ENCODE data around the gene ARFGAP1.

The ARFGAP1 gene

GRCh38 chr20:63287697-63288580 is 15.3 kb downstream of the ARFGAP1 start:
- Histone ChIP-seq H3K4me2 (peak overlapping the region; percentile 57), H3K4me1 (peaks cover 100% of the 10 kb centered on the region), H4K20me1 (peaks cover 57% of the 10 kb centered on the region), H3K9ac (no peak overlapping the region), H3K4me3 (no peak overlapping the region), H3K36me3 (peaks cover 59% of the 10 kb centered on the region), H3K27me3 (no peaks in the 10 kb centered on the region), H3K9me3 (no peaks in the 10 kb centered on the region), H3K27ac (0 out of 2 replicates have a peak overlapping the region, but pooled peaks have one; percentile 58)
- TF ChIP-seq Cebpa-rat (IDR thresholded peaks at IDR 0.05), result no peak

- H3K9ac ChIP-seq, result 0 out of 2 replicates have a peak overlapping the region, but pooled peaks have one; percentile 31
- TF ChIP-seq Cebpa-rat (IDR thresholded peaks at IDR 0.05), result no peak
- H3K4me3 ChIP-seq, result no peak overlapping the region
- no peaks in the 10 kb centered on the region for H3K27me3 ChIP-seq
- H3K27ac ChIP-seq, result no peak overlapping the region
- peaks cover 98% of the 10 kb centered on the region for H3K4me1 ChIP-seq
- peaks cover 57% of the 10 kb centered on the region for H4K20me1 ChIP-seq
- H3K9me3 ChIP-seq, result no peaks in the 10 kb centered on the region
- H3K36me3 ChIP-seq, result peaks cover 52% of the 10 kb centered on the region
- H3K4me2 ChIP-seq, result peak overlapping the region; percentile 57
Observed at GRCh38 chr20:63288581-63289251, 16.1 kb downstream of the ARFGAP1 start.

GRCh38 chr20:63289311-63290135 is 16.9 kb downstream of the ARFGAP1 start:
- Histone ChIP-seq H3K27me3 (peaks cover 4% of the 10 kb centered on the region), H3K4me1 (peaks cover 90% of the 10 kb centered on the region), H3K27ac (no peak overlapping the region), H3K4me3 (no peak overlapping the region), H3K36me3 (peaks cover 52% of the 10 kb centered on the region), H3K4me2 (peak overlapping the region; percentile 57; the same call in 1 of the 2 replicates), H3K9ac (0 out of 2 replicates have a peak overlapping the region, but pooled peaks have one; percentile 31), H4K20me1 (peaks cover 57% of the 10 kb centered on the region), H3K9me3 (no peaks in the 10 kb centered on the region)
- TF ChIP-seq Cebpa-rat (IDR thresholded peaks at IDR 0.05), result no peak

- H3K4me2 ChIP-seq, result peak overlapping the region; percentile 47
- peaks cover 89% of the 10 kb centered on the region for H3K4me1 ChIP-seq
- no peak overlapping the region for H3K4me3 ChIP-seq
- peak overlapping the region; percentile 56 for H3K27ac ChIP-seq
- TF ChIP-seq Cebpa-rat (IDR thresholded peaks at IDR 0.05), result no peak
- peaks cover 11% of the 10 kb centered on the region for H3K27me3 ChIP-seq
- no peaks in the 10 kb centered on the region for H3K9me3 ChIP-seq
- H4K20me1 ChIP-seq, result peaks cover 62% of the 10 kb centered on the region
- H3K9ac ChIP-seq, result no peak overlapping the region
- peaks cover 52% of the 10 kb centered on the region for H3K36me3 ChIP-seq
Observed at GRCh38 chr20:63290136-63290676, 17.6 kb downstream of the ARFGAP1 start.

- Histone ChIP-seq H3K9ac (no peak overlapping the region), H3K27me3 (peaks cover 18% of the 10 kb centered on the region), H3K4me2 (peak overlapping the region; percentile 47), H4K20me1 (peaks cover 65% of the 10 kb centered on the region), H3K27ac (peak overlapping the region; percentile 56), H3K9me3 (no peaks in the 10 kb centered on the region), H3K4me1 (peaks cover 89% of the 10 kb centered on the region), H3K36me3 (peaks cover 46% of the 10 kb centered on the region), H3K4me3 (no peak overlapping the region)
- TF ChIP-seq Cebpa-rat (IDR thresholded peaks at IDR 0.05), result no peak
Observed at GRCh38 chr20:63290677-63291472, 18.3 kb downstream of the ARFGAP1 start.

- Histone ChIP-seq H4K20me1 (peaks cover 62% of the 10 kb centered on the region), H3K9me3 (no peaks in the 10 kb centered on the region), H3K4me2 (peak overlapping the region; percentile 47), H3K27ac (peak overlapping the region; percentile 46; the same call in 1 of the 2 replicates), H3K36me3 (peaks cover 39% of the 10 kb centered on the region), H3K4me1 (peaks cover 89% of the 10 kb centered on the region), H3K4me3 (no peak overlapping the region), H3K27me3 (peaks cover 27% of the 10 kb centered on the region), H3K9ac (no peak overlapping the region)
- TF ChIP-seq Cebpa-rat (IDR thresholded peaks at IDR 0.05), result no peak
Observed at GRCh38 chr20:63291811-63292210, 19.2 kb downstream of the ARFGAP1 start.

DNA sequence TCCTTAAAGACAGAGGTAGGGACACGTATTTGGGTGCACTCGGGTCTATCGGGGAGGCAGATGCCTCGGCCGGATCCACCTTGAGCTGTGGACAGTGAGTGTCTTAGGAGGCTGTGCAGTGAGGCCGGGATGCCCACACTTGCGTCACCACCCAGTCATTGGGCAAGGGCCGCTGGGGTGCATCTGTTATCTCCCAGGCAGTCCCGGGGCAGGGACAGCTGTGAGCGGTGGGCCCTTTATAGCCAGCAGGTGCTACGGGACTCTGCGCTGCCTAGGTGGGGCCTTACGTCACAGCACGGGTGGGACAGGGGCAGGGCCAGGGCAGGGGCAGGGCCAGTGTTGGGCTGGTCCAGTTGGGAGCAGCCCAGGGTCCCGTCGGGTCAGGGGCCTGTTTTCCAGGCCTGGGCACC is 19.7 kb downstream of the ARFGAP1 start:
- H3K4me1 ChIP-seq, result peaks cover 89% of the 10 kb centered on the region
- peaks cover 62% of the 10 kb centered on the region for H4K20me1 ChIP-seq
- TF ChIP-seq Cebpa-rat (IDR thresholded peaks at IDR 0.05), result no peak
- H3K9ac ChIP-seq, result no peak overlapping the region
- H3K4me2 ChIP-seq, result peak overlapping the region; percentile 47
- H3K36me3 ChIP-seq, result peaks cover 34% of the 10 kb centered on the region
- H3K27me3 ChIP-seq, result peaks cover 32% of the 10 kb centered on the region
- no peaks in the 10 kb centered on the region for H3K9me3 ChIP-seq
- peak overlapping the region; percentile 46; the same call in 1 of the 2 replicates for H3K27ac ChIP-seq
- H3K4me3 ChIP-seq, result no peak overlapping the region

- peaks cover 34% of the 10 kb centered on the region for H3K27me3 ChIP-seq
- peaks cover 58% of the 10 kb centered on the region for H4K20me1 ChIP-seq
- H3K9ac ChIP-seq, result no peak within 1 kb of the TSS
- H3K27ac ChIP-seq, result peak within 1 kb of the TSS; percentile 46; the same call in 1 of the 2 replicates
- no peak for TF ChIP-seq Cebpa-rat (IDR thresholded peaks at IDR 0.05)
- H3K4me1 ChIP-seq, result peaks cover 86% of the 10 kb centered on the region
- H3K4me2 ChIP-seq, result peak within 1 kb of the TSS; percentile 47
- H3K4me3 ChIP-seq, result no peak within 1 kb of the TSS
- no peaks in the 10 kb centered on the region for H3K9me3 ChIP-seq
- H3K36me3 ChIP-seq, result peaks cover 28% of the 10 kb centered on the region
Observed at GRCh38 chr20:63292904-63293303, 20.3 kb downstream of the ARFGAP1 start, which contains the start of gene COL20A1. COL20A1 (plus strand) TSS chr20:63293186; CDS start chr20:63295108, 1,922 bp downstream.
